GM12892 (cell line): ENCODE results near the gene NEGR1.

Experiments
- POLR2A ChIP-seq: IDR thresholded peaks from 2 replicates; pipeline ENCODE4 v1.6.1; 2011; ENCODE audit warnings: low read depth, low read length, control low read depth
- TAF1 ChIP-seq: IDR thresholded peaks from 2 replicates; pipeline ENCODE4 v1.6.1; 2011; ENCODE audit warnings: low read depth, mild to moderate bottlenecking, control low read depth, low read length, borderline replicate concordance

- no peak for TF ChIP-seq POLR2A
- TF ChIP-seq TAF1: no peak
These were observed 698.6 kb downstream of the NEGR1 start for GRCh38 chr1:71583756-71584155.
